Glomerular endothelial cell (primary cell): Measurements from ENCODE around the gene TBC1D1. TPM values are rescaled to one million over a fixed set of nuclear protein-coding genes. Genes with fewer than 3 reads are reported as not detected.

Source experiments
- DNase-seq: peaks from one replicate; pipeline ENCODE4 v3.0.0-alpha.2; 2011; ENCODE audit warnings: low read depth, low spot score; ENCODE audit errors: extremely low read depth
- total RNA-seq: library from RNA; depleted of rRNA; stranded (reverse); fragments of >200 nt; gene quantifications from 2 replicates; pipeline ENCODE4 v1.2.3, GENCODE V29; 2015

TBC1D1 gene
- total RNA-seq, 1 donor from 2014 or later: 133 TPM

GRCh38 chr4:37988670-37989069 is 97.8 kb downstream of the TBC1D1 start:
- no peak for DNase-seq

- no peak for DNase-seq
Measured at GRCh38 chr4:37989398-37990260, 98.7 kb downstream of the TBC1D1 start.

GRCh38 chr4:37990731-37991245 is 99.9 kb downstream of the TBC1D1 start:
- no peak for DNase-seq

- no peak for DNase-seq
Measured at GRCh38 chr4:37991623-37992410, 100.9 kb downstream of the TBC1D1 start.

- no peak for DNase-seq
Measured at GRCh38 chr4:37993806-37994205, 102.9 kb downstream of the TBC1D1 start.

GRCh38 chr4:37994569-37994968 is 103.7 kb downstream of the TBC1D1 start:
- no peak for DNase-seq

- no peak for DNase-seq
Measured at GRCh38 chr4:37995299-37995821, 104.5 kb downstream of the TBC1D1 start.

- DNase-seq: no peak
Measured at GRCh38 chr4:37995981-37996775, 105.3 kb downstream of the TBC1D1 start.

- DNase-seq: no peak
Measured at GRCh38 chr4:37998226-37998625, 107.3 kb downstream of the TBC1D1 start.

- no peak for DNase-seq
Measured at GRCh38 chr4:37999000-37999716, 108.3 kb downstream of the TBC1D1 start.

GRCh38 chr4:37999965-38000364 is 109.1 kb downstream of the TBC1D1 start:
- no peak for DNase-seq

- no peak for DNase-seq
Measured at GRCh38 chr4:38001927-38002326, 111.0 kb downstream of the TBC1D1 start.

- no peak for DNase-seq
Measured at GRCh38 chr4:38002451-38003071, 111.7 kb downstream of the TBC1D1 start.

GRCh38 chr4:38003102-38003501 is 112.2 kb downstream of the TBC1D1 start:
- DNase-seq: no peak

- no peak for DNase-seq
Measured at GRCh38 chr4:38003628-38004027, 112.7 kb downstream of the TBC1D1 start.

GRCh38 chr4:38004062-38004461 is 113.2 kb downstream of the TBC1D1 start:
- no peak for DNase-seq

- no peak for DNase-seq
Measured at GRCh38 chr4:38004887-38005286, 114.0 kb downstream of the TBC1D1 start.

GRCh38 chr4:38005637-38006036 is 114.8 kb downstream of the TBC1D1 start:
- no peak for DNase-seq

GRCh38 chr4:38007645-38008044 is 116.8 kb downstream of the TBC1D1 start:
- no peak for DNase-seq
